Ishikawa (cell line): ENCODE results near the gene RANBP10.

Experiments used
- CEBPB ChIP-seq: IDR thresholded peaks from 2 replicates; pipeline ENCODE4 v1.6.1; 2012
- CREB1 ChIP-seq: IDR thresholded peaks from 2 replicates; pipeline ENCODE4 v1.6.1; 2012; ENCODE audit warnings: low read depth
- EGR1 ChIP-seq: IDR thresholded peaks from 2 replicates; pipeline ENCODE4 v1.6.1; 2012
- EP300 ChIP-seq: IDR thresholded peaks from 2 replicates; pipeline ENCODE4 v1.6.1; 2012; ENCODE audit warnings: borderline replicate concordance
- FOXM1 ChIP-seq: IDR thresholded peaks from 2 replicates; pipeline ENCODE4 v1.6.1; 2012; ENCODE audit warnings: low read depth, borderline replicate concordance
- NFIC ChIP-seq: IDR thresholded peaks from 2 replicates; pipeline ENCODE4 v1.6.1; 2012
- RAD21 ChIP-seq: IDR thresholded peaks from 2 replicates; pipeline ENCODE4 v1.6.1; 2012; ENCODE audit warnings: low read depth
- REST ChIP-seq: IDR thresholded peaks from 2 replicates; pipeline ENCODE4 v1.6.1; 2012; ENCODE audit warnings: low read depth, mild to moderate bottlenecking
- TAF1 ChIP-seq: IDR thresholded peaks from 2 replicates; pipeline ENCODE4 v1.6.1; 2012; ENCODE audit warnings: low read depth, mild to moderate bottlenecking
- TCF12 ChIP-seq: IDR thresholded peaks from 2 replicates; pipeline ENCODE4 v1.6.1; 2012; ENCODE audit warnings: low read depth
- TEAD4 ChIP-seq: IDR thresholded peaks from 2 replicates; pipeline ENCODE4 v1.6.1; 2012
- YY1 ChIP-seq: IDR thresholded peaks from 2 replicates; pipeline ENCODE4 v1.6.1; 2012; ENCODE audit warnings: low read depth
- ZBTB7A ChIP-seq: IDR thresholded peaks from 2 replicates; pipeline ENCODE4 v1.6.1; 2012; ENCODE audit warnings: low read depth
- TF ChIP-seq, protein P1 (sequence below): IDR thresholded peaks from 2 replicates; pipeline ENCODE4 v1.6.1; 2012
- TF ChIP-seq, protein P2 (sequence below): IDR thresholded peaks from 2 replicates; pipeline ENCODE4 v1.6.1; 2012

RANBP10 gene

GRCh38 chr16:67800338-67800926 lies 5.9 kb downstream of the RANBP10 start:
- no peak for TF ChIP-seq CREB1
- TF ChIP-seq TAF1 = no peak
- no peak for TF ChIP-seq NFIC
- no peak for TF ChIP-seq ZBTB7A
- TF ChIP-seq EP300 = no peak
- no peak for TF ChIP-seq TEAD4
- no peak for TF ChIP-seq REST
- TF ChIP-seq YY1 = no peak

GRCh38 chr16:67796099-67796718 lies 10.2 kb downstream of the RANBP10 start:
- TF ChIP-seq RAD21 = no peak
- no peak for TF ChIP-seq YY1
- no peak for TF ChIP-seq EP300
- no peak for TF ChIP-seq EGR1
- TF ChIP-seq REST = no peak
- TF ChIP-seq CEBPB = no peak

DNA sequence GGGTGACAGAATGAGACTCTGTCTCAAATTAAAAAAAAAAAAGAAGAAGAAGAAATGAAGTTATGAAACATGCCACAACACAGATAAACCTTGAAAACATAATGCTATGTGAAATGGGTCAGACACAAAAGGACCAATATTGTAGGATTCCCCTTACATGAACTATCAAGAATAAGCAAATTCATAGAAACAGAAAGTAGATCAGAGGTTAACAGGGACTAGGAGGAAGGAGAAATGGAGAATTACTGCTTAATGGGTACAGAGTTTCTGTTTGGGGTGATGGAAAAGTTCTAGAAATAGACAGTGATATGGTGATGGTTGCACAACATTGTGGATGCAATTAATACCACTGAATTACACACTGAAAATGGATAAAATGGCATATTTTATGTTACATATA lies 16.3 kb downstream of the RANBP10 start:
- no peak for TF ChIP-seq TCF12
- TF ChIP-seq, protein P1, sequence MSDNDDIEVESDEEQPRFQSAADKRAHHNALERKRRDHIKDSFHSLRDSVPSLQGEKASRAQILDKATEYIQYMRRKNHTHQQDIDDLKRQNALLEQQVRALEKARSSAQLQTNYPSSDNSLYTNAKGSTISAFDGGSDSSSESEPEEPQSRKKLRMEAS = no peak
- no peak for TF ChIP-seq EGR1
- no peak for TF ChIP-seq CEBPB
- no peak for TF ChIP-seq FOXM1
- TF ChIP-seq TAF1 = no peak
- no peak for TF ChIP-seq YY1
- TF ChIP-seq NFIC = no peak
- TF ChIP-seq EP300 = no peak
- TF ChIP-seq, protein P2, sequence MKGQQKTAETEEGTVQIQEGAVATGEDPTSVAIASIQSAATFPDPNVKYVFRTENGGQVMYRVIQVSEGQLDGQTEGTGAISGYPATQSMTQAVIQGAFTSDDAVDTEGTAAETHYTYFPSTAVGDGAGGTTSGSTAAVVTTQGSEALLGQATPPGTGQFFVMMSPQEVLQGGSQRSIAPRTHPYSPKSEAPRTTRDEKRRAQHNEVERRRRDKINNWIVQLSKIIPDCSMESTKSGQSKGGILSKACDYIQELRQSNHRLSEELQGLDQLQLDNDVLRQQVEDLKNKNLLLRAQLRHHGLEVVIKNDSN = no peak
- TF ChIP-seq REST = no peak
- TF ChIP-seq RAD21 = no peak
- TF ChIP-seq TEAD4 = no peak
- TF ChIP-seq CREB1 = no peak

GRCh38 chr16:67786491-67786890 lies 19.9 kb downstream of the RANBP10 start:
- no peak for TF ChIP-seq CREB1
- no peak for TF ChIP-seq YY1
- TF ChIP-seq, protein P1 = no peak

DNA sequence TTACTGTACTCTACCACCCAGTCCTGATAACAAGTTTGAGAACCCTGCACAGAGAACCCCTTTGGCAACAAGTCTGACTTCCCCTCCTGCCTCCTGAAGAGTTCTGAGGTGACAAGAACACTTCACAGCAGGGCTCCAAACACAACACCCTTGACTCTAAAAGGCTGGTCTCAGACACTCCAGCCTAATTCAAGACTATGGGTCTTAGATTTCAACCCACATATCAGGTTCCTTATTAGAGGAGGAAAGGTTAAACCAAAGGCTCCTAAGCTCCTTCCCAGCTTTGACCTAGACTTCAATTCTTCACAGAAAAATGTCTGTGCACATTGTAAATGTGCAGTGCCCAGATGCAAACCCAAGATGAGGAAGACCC lies 23.0 kb downstream of the RANBP10 start:
- TF ChIP-seq, protein P2 = no peak
- no peak for TF ChIP-seq NFIC
- TF ChIP-seq ZBTB7A = no peak
- TF ChIP-seq FOXM1 = no peak
- no peak for TF ChIP-seq EGR1
